B cell (primary cell): ENCODE data around the gene KIF18A. TPM values are rescaled to one million over a fixed set of nuclear protein-coding genes. Genes with fewer than 3 reads are reported as not detected.

Experiments
- ATAC-seq: fragments of 200-7000 bp; cut with Tn5 transposase; one replicate; pipeline ENCODE4 v1.10.0; 2021; ENCODE audit warnings: low read depth, mild to moderate bottlenecking, moderate number of reproducible peaks, moderate library complexity
- CTCF ChIA-PET: fragments of 350-600 bp; sonication (Branson Sonifier 250); formaldehyde crosslinking; loops from one replicate; lab custom pipeline; 2021; ENCODE audit warnings: antibody characterized with exemption, inconsistent platforms; lab: Charles Lee
- POLR2A ChIA-PET: fragments of 350-600 bp; sonication (Branson Sonifier 250); formaldehyde crosslinking; loops from one replicate; lab custom pipeline; 2021; ENCODE audit warnings: antibody characterized with exemption; lab: Charles Lee
- DNase-seq: peaks from one replicate; pipeline ENCODE4 v3.0.0; 2013
- H2AFZ ChIP-seq: 2 replicates; pipeline ENCODE4 v1.6.1; 2012; ENCODE audit warnings: mild to moderate bottlenecking, low read depth, low read length; ENCODE audit not compliant: insufficient read depth, poor library complexity, severe bottlenecking
- H3K27ac ChIP-seq, 2 donors: 1 replicate in 1 of 2; 2 replicates in 1 of 2; pipeline ENCODE4 v1.5.1; 2012 to 2013; ENCODE audit warnings: low read length in 2 of 2, mild to moderate bottlenecking in 2 of 2, moderate library complexity in 1 of 2
- H3K27me3 ChIP-seq, 4 experiments: fragments of 200-600 bp in 1 of 4; sonication (generic) in 1 of 4; replicated peaks in 1 of 4; 1 replicate in 2 of 4; 2 replicates in 2 of 4; pipeline versions ENCODE4 v1.6.1 to v1.7.0; 2013 to 2016; ENCODE audit warnings: low read length in 3 of 4, mild to moderate bottlenecking in 2 of 4, mixed read lengths in 1 of 4, moderate library complexity in 1 of 4; ENCODE audit not compliant: insufficient read depth in 4 of 4, control insufficient read depth in 3 of 4; ENCODE audit errors: control extremely low read depth in 1 of 4
- H3K36me3 ChIP-seq, 2 experiments: replicated peaks in 1 of 2; 1 replicate in 1 of 2; 2 replicates in 1 of 2; pipeline versions ENCODE4 v1.6.1 to v1.7.1; 2013; ENCODE audit warnings: low read length in 1 of 2; ENCODE audit not compliant: insufficient read depth in 2 of 2, control insufficient read depth in 1 of 2; ENCODE audit errors: control extremely low read depth in 1 of 2, extremely low read depth in 1 of 2
- H3K4me1 ChIP-seq, 2 donors: fragments of 200-600 bp in 1 of 2; sonication (generic) in 1 of 2; 1 replicate in 1 of 2; 2 replicates in 1 of 2; pipeline versions ENCODE4 v1.5.1 to v1.6.1; 2013 to 2017; ENCODE audit warnings: low read length in 2 of 2; ENCODE audit not compliant: control insufficient read depth in 2 of 2, insufficient read depth in 2 of 2
- H3K4me2 ChIP-seq: replicated peaks from 2 replicates; pipeline ENCODE3; 2012; ENCODE audit warnings: mild to moderate bottlenecking, low read depth, low read length; ENCODE audit not compliant: poor library complexity, severe bottlenecking
- H3K4me3 ChIP-seq, 5 experiments: fragments of 200-600 bp in 1 of 5; sonication (generic) in 1 of 5; 1 replicate in 3 of 5; 2 replicates in 2 of 5; pipeline versions ENCODE4 v1.5.1 to v1.7.0; 2011 to 2016; ENCODE audit warnings: low read length in 4 of 5, mild to moderate bottlenecking in 4 of 5, low read depth in 2 of 5, control low read depth in 1 of 5, moderate library complexity in 1 of 5; ENCODE audit not compliant: insufficient read depth in 1 of 5; ENCODE audit errors: control extremely low read depth in 1 of 5, extremely low read depth in 1 of 5
- H3K79me2 ChIP-seq: fragments of 200-600 bp; sonication (generic); one replicate; pipeline ENCODE4 v1.6.0; 2016; ENCODE audit warnings: low read length; ENCODE audit not compliant: control insufficient read depth, insufficient read depth
- H3K9ac ChIP-seq: fragments of 200-600 bp; sonication (generic); 2 replicates; pipeline ENCODE4 v1.6.1; 2017; ENCODE audit warnings: mild to moderate bottlenecking, low read length, moderate library complexity
- H3K9me3 ChIP-seq, 3 donors: one replicate each; pipeline versions ENCODE4 v1.6.1 to v1.7.1; 2013; ENCODE audit warnings: low read length in 2 of 3; ENCODE audit not compliant: control insufficient read depth in 2 of 3, insufficient read depth in 1 of 3; ENCODE audit errors: control extremely low read depth in 1 of 3
- H4K20me1 ChIP-seq: 2 replicates; pipeline ENCODE4 v1.6.0; 2012; ENCODE audit warnings: mild to moderate bottlenecking, low read length; ENCODE audit not compliant: insufficient read depth, control insufficient read depth, poor library complexity, severe bottlenecking
- H3K27ac Mint-ChIP-seq: one replicate; pipeline ENCODE4 v1.8.0; 2021; ENCODE audit warnings: mixed read lengths
- H3K27me3 Mint-ChIP-seq: one replicate; pipeline ENCODE4 v1.8.0; 2021; ENCODE audit warnings: mixed read lengths
- H3K4me1 Mint-ChIP-seq: one replicate; pipeline ENCODE4 v1.8.0; 2021; ENCODE audit warnings: mixed read lengths
- H3K4me3 Mint-ChIP-seq: one replicate; pipeline ENCODE4 v1.8.0; 2021; ENCODE audit warnings: mixed read lengths
- H3K9me3 Mint-ChIP-seq: one replicate; pipeline ENCODE4 v1.8.0; 2022; ENCODE audit warnings: mixed read lengths; ENCODE audit not compliant: insufficient read depth
- CTCF ChIP-seq: fragments of 200-600 bp; IDR thresholded peaks from one replicate; pipeline ENCODE4 v1.8.0; 2022; ENCODE audit warnings: antibody characterized with exemption, mild to moderate bottlenecking
- EZH2 ChIP-seq: IDR thresholded peaks from 2 replicates; pipeline ENCODE4 v1.6.1; 2012; ENCODE audit warnings: borderline replicate concordance, low read depth, mild to moderate bottlenecking, moderate library complexity, low read length; ENCODE audit not compliant: insufficient read depth, poor library complexity, severe bottlenecking
- WGBS: methylation state at CpG from one replicate; pipeline ENCODE4 v1.1.5; 2013; ENCODE audit warnings: missing lambda C conversion rate; ENCODE audit not compliant: insufficient coverage; 5-methylcytosine and 5-hydroxymethylcytosine counted together
- intact Hi-C: fragments of 100-400 bp; cut with micrococcal nuclease; formaldehyde crosslinking; loops from one replicate; pipeline ENCODE4 v1.10.0; 2022
- polyA plus RNA-seq: library from polyadenylated mRNA; depleted of rRNA; stranded (reverse); fragments of >200 nt; gene quantifications from 2 replicates; pipeline ENCODE4 v1.2.3, GENCODE V29; 2012
- total RNA-seq, 2 donors: library from RNA; stranded (reverse); fragments of 120-200 nt in 1 of 2; gene quantifications; 1 replicate in 1 of 2; 2 replicates in 1 of 2; pipeline versions ENCODE4 v1.2.3 to v1.2.4, GENCODE V29; 2013 to 2022

Gene KIF18A
- total and polyA plus RNA-seq, 2 donors (not counting 1 experiment from before 2014, with no cell fraction given), result 0.84 to 4.1 TPM

DNA sequence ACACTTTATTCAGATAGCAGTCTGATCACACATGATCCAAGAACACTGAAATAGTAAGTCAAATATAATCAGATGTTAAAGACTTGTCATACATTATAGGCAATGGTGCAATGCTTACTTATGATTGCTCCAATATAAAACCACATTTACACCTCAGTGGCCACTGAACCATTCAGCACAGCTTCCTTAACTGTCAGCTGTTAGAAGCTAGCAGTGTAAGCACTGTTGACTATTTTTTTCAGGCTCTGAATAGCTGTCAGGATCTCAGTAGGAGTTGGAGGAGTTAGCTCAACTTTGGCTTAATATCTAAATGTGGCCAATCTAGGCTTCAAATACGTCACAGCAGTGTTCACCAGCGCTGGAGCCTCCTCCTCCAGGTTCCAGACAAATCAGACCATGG is 36.9 kb upstream of the KIF18A start:
- Histone ChIP-seq H3K27ac (no peak overlapping the region), H3K4me3 (no peak overlapping the region), H3K27me3 (no peaks in the 10 kb centered on the region), H3K9me3 (peaks cover 5 to 15% (median 13%) of the 10 kb centered on the region in 3 donors), H3K36me3 (no peaks in the 10 kb centered on the region), H2AFZ (no peak overlapping the region), H3K4me1 (no peaks in the 10 kb centered on the region), H3K9ac (no peak overlapping the region), H3K4me2 (no peak overlapping the region), H4K20me1 (no peaks in the 10 kb centered on the region), H3K79me2 (no peaks in the 10 kb centered on the region)
- ChIA-PET CTCF (no interaction called here), POLR2A (no interaction called here)
- Mint-ChIP-seq H3K27me3 (no peaks in the 10 kb centered on the region), H3K9me3 (no peaks in the 10 kb centered on the region), H3K4me1 (peaks cover 7% of the 10 kb centered on the region), H3K27ac (no peak overlapping the region), H3K4me3 (no peak overlapping the region)
- WGBS, result 94% methylated on average over 2 of the region's 2 CpGs
- peak; percentile 3 for DNase-seq
- TF ChIP-seq CTCF (no peak), EZH2 (no peak)
- ATAC-seq, result no peak
- intact Hi-C loops, result no loop called here

DNA sequence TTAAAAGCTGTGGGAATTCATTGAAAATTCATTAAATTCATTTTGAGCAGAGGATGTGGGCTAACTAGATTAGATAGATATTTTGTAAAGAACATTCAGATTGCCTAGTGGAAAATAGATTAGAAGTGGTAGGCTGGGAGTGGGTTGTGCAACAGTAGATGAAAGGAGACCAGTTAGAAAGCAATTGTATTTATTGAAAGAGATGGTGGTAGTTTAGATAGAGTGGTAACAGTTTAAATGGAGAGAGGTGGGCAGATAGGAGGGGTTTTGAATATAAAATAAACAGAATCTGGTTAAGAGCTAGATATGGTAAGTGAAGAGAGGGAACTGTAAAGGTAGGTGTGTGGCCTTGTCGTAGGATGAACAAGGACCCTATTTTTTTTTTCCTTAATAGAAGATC is 34.8 kb upstream of the KIF18A start:
- Histone ChIP-seq H3K36me3 (no peaks in the 10 kb centered on the region), H3K9me3 (peaks cover 8 to 22% (median 15%) of the 10 kb centered on the region in 3 donors), H3K4me2 (no peak overlapping the region), H4K20me1 (no peaks in the 10 kb centered on the region), H3K4me3 (no peak overlapping the region), H3K27ac (no peak overlapping the region), H3K4me1 (no peaks in the 10 kb centered on the region), H2AFZ (no peak overlapping the region), H3K79me2 (no peaks in the 10 kb centered on the region), H3K27me3 (no peaks in the 10 kb centered on the region), H3K9ac (no peak overlapping the region)
- no peak for ATAC-seq
- WGBS, result no CpG with 5 or more reads among the region's 1 CpG
- intact Hi-C loops, result no loop called here
- H3K27ac Mint-ChIP-seq, result no peak overlapping the region
- ChIA-PET CTCF (no interaction called here), POLR2A (no interaction called here)
- no peak overlapping the region for H3K4me3 Mint-ChIP-seq
- peaks cover 7% of the 10 kb centered on the region for H3K4me1 Mint-ChIP-seq
- no peaks in the 10 kb centered on the region for H3K9me3 Mint-ChIP-seq
- DNase-seq, result no peak
- H3K27me3 Mint-ChIP-seq, result no peaks in the 10 kb centered on the region
- TF ChIP-seq EZH2 (no peak), CTCF (no peak)
